Hindlimb muscle (tissue), 1 donor: Measurements from ENCODE around the gene CLCNKA. TPM values are rescaled to one million over a fixed set of nuclear protein-coding genes. Genes with fewer than 3 reads are reported as not detected.

Experiments
- DNase-seq: peaks from one replicate; pipeline ENCODE4 v3.0.0-alpha.2; 2013
- polyA plus RNA-seq: library from polyadenylated mRNA; unstranded; fragments of 120-200 nt; gene quantifications from one replicate; pipeline ENCODE4 v1.2.1, GENCODE V29; 2013; ENCODE audit not compliant: insufficient read length

The CLCNKA gene
- polyA plus RNA-seq, 1 donor = 1.6 TPM

GRCh38 chr1:16082283-16083038 is 60.6 kb downstream of the CLCNKA start:
- DNase-seq = no peak

- no peak for DNase-seq
Observed at GRCh38 chr1:16083486-16083885, 61.6 kb downstream of the CLCNKA start.

Other genes starting within 250 kb of the CLCNKA start
- 1.6 TPM for gene UQCRHL, start 214.4 kb upstream of the CLCNKA start, polyA plus RNA-seq
- gene SPEN, start 174.3 kb upstream of the CLCNKA start, polyA plus RNA-seq = 38.3 TPM
- gene ZBTB17, start 45.9 kb upstream of the CLCNKA start, polyA plus RNA-seq = 24.5 TPM
- not detected for gene SRARP, start 17.8 kb upstream of the CLCNKA start, polyA plus RNA-seq
- gene HSPB7, start 4.0 kb upstream of the CLCNKA start, polyA plus RNA-seq = 91.3 TPM
- not detected for gene CLCNKB, start 21.7 kb downstream of the CLCNKA start, polyA plus RNA-seq
- gene FAM131C, start 51.6 kb downstream of the CLCNKA start, polyA plus RNA-seq = not detected
- 8.9 TPM for gene EPHA2, start 134.0 kb downstream of the CLCNKA start, polyA plus RNA-seq
- 4.3 TPM for gene ARHGEF19, start 190.6 kb downstream of the CLCNKA start, polyA plus RNA-seq
- 4.9 TPM for gene CPLANE2, start 215.1 kb downstream of the CLCNKA start, polyA plus RNA-seq